ENCODE data around the gene SCYL1. TPM values are rescaled to one million over a fixed set of nuclear protein-coding genes. Genes with fewer than 3 reads are reported as not detected.

The SCYL1 gene
- total RNA-seq, 1 experiment from 2014 or later = 53.6 TPM

DNA sequence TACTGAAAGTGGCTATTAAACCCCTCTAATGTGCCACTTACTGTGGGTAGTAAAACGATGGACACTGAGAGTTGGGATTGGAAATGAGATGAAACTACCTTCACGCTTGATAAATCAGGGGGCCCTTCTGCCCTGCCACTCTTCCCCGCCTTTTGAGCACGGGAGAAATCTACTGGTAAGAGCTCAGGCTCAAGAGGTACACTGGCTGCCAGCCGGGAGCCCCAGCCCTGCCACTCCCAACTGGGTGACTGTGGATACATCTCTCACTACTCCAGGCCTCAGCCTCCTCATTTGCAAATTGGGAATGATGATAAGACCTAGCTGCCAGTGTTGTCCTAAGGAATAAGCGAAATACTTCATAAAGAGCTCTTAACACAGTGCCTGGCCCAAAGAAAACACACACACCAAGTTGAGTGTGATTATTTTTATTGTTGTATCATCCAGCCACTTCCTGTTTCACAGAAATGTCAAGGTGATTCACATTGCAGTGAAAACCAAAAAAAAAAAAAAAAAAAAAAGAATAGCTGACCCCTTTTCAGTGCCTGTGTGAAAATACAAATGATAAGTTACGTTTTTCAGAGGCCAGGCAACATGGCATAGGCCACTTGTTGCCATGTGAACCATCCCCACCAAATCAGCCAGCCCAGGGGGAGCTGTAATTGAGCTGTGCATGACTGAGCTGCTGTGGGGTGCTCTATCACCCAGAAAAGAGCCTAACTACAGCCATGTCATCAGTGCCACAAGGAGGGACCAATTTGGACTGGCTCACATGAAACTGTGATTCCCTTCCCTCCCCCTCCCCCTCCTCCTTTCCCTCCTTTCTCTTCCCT lies 41.0 kb downstream of the SCYL1 start:
- DNase-seq = no peak
- H3K9me3 Mint-ChIP-seq (ENCODE audit: low read depth, unreplicated experiment) = no peaks in the 10 kb centered on the region
- no TSS peak for BruUV-seq (replicated peaks)
- H3K27ac Mint-ChIP-seq (ENCODE audit: unreplicated experiment) = no peak overlapping the region
- H3K4me3 Mint-ChIP-seq (ENCODE audit: low read depth, unreplicated experiment) = no peak overlapping the region
- H3K4me1 Mint-ChIP-seq (ENCODE audit: low read depth, unreplicated experiment) = peaks cover 40% of the 10 kb centered on the region
- no peaks in the 10 kb centered on the region for H3K27me3 Mint-ChIP-seq (ENCODE audit: unreplicated experiment)
- TF ChIP-seq, protein P1, sequence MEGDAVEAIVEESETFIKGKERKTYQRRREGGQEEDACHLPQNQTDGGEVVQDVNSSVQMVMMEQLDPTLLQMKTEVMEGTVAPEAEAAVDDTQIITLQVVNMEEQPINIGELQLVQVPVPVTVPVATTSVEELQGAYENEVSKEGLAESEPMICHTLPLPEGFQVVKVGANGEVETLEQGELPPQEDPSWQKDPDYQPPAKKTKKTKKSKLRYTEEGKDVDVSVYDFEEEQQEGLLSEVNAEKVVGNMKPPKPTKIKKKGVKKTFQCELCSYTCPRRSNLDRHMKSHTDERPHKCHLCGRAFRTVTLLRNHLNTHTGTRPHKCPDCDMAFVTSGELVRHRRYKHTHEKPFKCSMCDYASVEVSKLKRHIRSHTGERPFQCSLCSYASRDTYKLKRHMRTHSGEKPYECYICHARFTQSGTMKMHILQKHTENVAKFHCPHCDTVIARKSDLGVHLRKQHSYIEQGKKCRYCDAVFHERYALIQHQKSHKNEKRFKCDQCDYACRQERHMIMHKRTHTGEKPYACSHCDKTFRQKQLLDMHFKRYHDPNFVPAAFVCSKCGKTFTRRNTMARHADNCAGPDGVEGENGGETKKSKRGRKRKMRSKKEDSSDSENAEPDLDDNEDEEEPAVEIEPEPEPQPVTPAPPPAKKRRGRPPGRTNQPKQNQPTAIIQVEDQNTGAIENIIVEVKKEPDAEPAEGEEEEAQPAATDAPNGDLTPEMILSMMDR (IDR thresholded peaks at IDR 0.05; ENCODE audit: unreplicated experiment) = no peak
- intact Hi-C loops (cut with micrococcal nuclease; ENCODE audit: unreplicated experiment) = no loop called here
- CTCF ChIA-PET = no interaction called here
- peaks cover 34% of the 10 kb centered on the region for H3K36me3 Mint-ChIP-seq (ENCODE audit: insufficient read depth, unreplicated experiment)

GRCh38 chr11:65569164-65569972 lies 44.5 kb downstream of the SCYL1 start:
- intact Hi-C loops (cut with micrococcal nuclease; ENCODE audit: unreplicated experiment) = no loop called here
- DNase-seq = no peak
- Mint-ChIP-seq H3K9me3 (ENCODE audit: low read depth, unreplicated experiment) (no peaks in the 10 kb centered on the region), H3K4me3 (ENCODE audit: low read depth, unreplicated experiment) (peak overlapping the region; percentile 79), H3K27ac (ENCODE audit: unreplicated experiment) (peak overlapping the region; percentile 88), H3K36me3 (ENCODE audit: insufficient read depth, unreplicated experiment) (peaks cover 63% of the 10 kb centered on the region), H3K4me1 (ENCODE audit: low read depth, unreplicated experiment) (peaks cover 46% of the 10 kb centered on the region), H3K27me3 (ENCODE audit: unreplicated experiment) (no peaks in the 10 kb centered on the region)
- CTCF ChIA-PET = interaction anchor here (0.6 to 4.0 kb wide), 4 partner anchors 10 to 60 kb away, joined by 3 to 39 read pairs (median 12); partner anchors contain the start of genes LTBP3 and PCNX3
- TSS peak; percentile 68 for BruUV-seq (replicated peaks)
- TF ChIP-seq, protein P1 (IDR thresholded peaks at IDR 0.05; ENCODE audit: unreplicated experiment) = no peak

- Mint-ChIP-seq H3K27ac (ENCODE audit: unreplicated experiment) (peak within 1 kb of the TSS; percentile 88), H3K9me3 (ENCODE audit: low read depth, unreplicated experiment) (no peaks in the 10 kb centered on the region), H3K27me3 (ENCODE audit: unreplicated experiment) (no peaks in the 10 kb centered on the region), H3K36me3 (ENCODE audit: insufficient read depth, unreplicated experiment) (peaks cover 72% of the 10 kb centered on the region), H3K4me1 (ENCODE audit: low read depth, unreplicated experiment) (peaks cover 46% of the 10 kb centered on the region), H3K4me3 (ENCODE audit: low read depth, unreplicated experiment) (peak within 1 kb of the TSS; percentile 79)
- intact Hi-C loops (cut with micrococcal nuclease; ENCODE audit: unreplicated experiment) = loop anchor here (2.0 kb wide), 1 partner anchor 29 kb away; no protein-coding TSS in a partner anchor
- DNase-seq = peak; percentile 99
- TF ChIP-seq, protein P1 (IDR thresholded peaks at IDR 0.05; ENCODE audit: unreplicated experiment) = peak; percentile 67
- BruUV-seq (replicated peaks) = no TSS peak
- CTCF ChIA-PET = interaction anchor here (0.6 to 4.0 kb wide), 5 partner anchors 11 to 61 kb away, joined by 3 to 39 read pairs (median 5); partner anchors contain the start of genes LTBP3 and PCNX3
These were observed 45.4 kb downstream of the SCYL1 start, which contains the start of gene ZNRD2 for GRCh38 chr11:65569973-65570918. ZNRD2 (plus strand) TSS chr11:65570477; CDS start chr11:65570492, 15 bp downstream.
